ENCODE data around the gene ADAMTS2.

ADAMTS2 gene

GRCh38 chr5:179220716-179221115 lies 124.5 kb downstream of the ADAMTS2 start:
- no peak for ATAC-seq (ENCODE audit: low read depth)
- H3K27me3 ChIP-seq (ENCODE audit: insufficient read depth, poor library complexity, severe bottlenecking): no peaks in the 10 kb centered on the region
- no peak overlapping the region for H3K4me3 ChIP-seq (ENCODE audit: severe bottlenecking)
- no peak for TF ChIP-seq CTCF (IDR thresholded peaks at IDR 0.05; ENCODE audit: poor library complexity, severe bottlenecking)
- no peaks in the 10 kb centered on the region for H3K36me3 ChIP-seq (ENCODE audit: low read depth)
- peaks cover 11% of the 10 kb centered on the region for H3K9me3 ChIP-seq (ENCODE audit: severe bottlenecking)
- no peaks in the 10 kb centered on the region for H3K4me1 ChIP-seq (ENCODE audit: insufficient read depth, poor library complexity, severe bottlenecking)
- DNase-seq (ENCODE audit: low spot score): no peak
- H3K27ac ChIP-seq (ENCODE audit: poor library complexity, severe bottlenecking): no peak overlapping the region

- no peak for TF ChIP-seq CTCF (IDR thresholded peaks at IDR 0.05; ENCODE audit: poor library complexity, severe bottlenecking)
- Histone ChIP-seq H3K27ac (ENCODE audit: poor library complexity, severe bottlenecking) (no peak overlapping the region), H3K27me3 (ENCODE audit: insufficient read depth, poor library complexity, severe bottlenecking) (no peaks in the 10 kb centered on the region), H3K4me1 (ENCODE audit: insufficient read depth, poor library complexity, severe bottlenecking) (no peaks in the 10 kb centered on the region), H3K4me3 (ENCODE audit: severe bottlenecking) (no peak overlapping the region), H3K36me3 (ENCODE audit: low read depth) (no peaks in the 10 kb centered on the region), H3K9me3 (ENCODE audit: severe bottlenecking) (peaks cover 16% of the 10 kb centered on the region)
- DNase-seq (ENCODE audit: low spot score) (no peak), ATAC-seq (ENCODE audit: low read depth) (no peak)
These were observed 125.3 kb downstream of the ADAMTS2 start for GRCh38 chr5:179219661-179220620.

- Histone ChIP-seq H3K4me3 (ENCODE audit: severe bottlenecking) (no peak overlapping the region), H3K27ac (ENCODE audit: poor library complexity, severe bottlenecking) (no peak overlapping the region), H3K36me3 (ENCODE audit: low read depth) (no peaks in the 10 kb centered on the region), H3K9me3 (ENCODE audit: severe bottlenecking) (peaks cover 16% of the 10 kb centered on the region), H3K27me3 (ENCODE audit: insufficient read depth, poor library complexity, severe bottlenecking) (no peaks in the 10 kb centered on the region), H3K4me1 (ENCODE audit: insufficient read depth, poor library complexity, severe bottlenecking) (no peaks in the 10 kb centered on the region)
- DNase-seq (ENCODE audit: low spot score): no peak
- no peak for ATAC-seq (ENCODE audit: low read depth)
- TF ChIP-seq CTCF (IDR thresholded peaks at IDR 0.05; ENCODE audit: poor library complexity, severe bottlenecking): no peak
These were observed 126.3 kb downstream of the ADAMTS2 start for GRCh38 chr5:179218943-179219330.

- no peak for DNase-seq (ENCODE audit: low spot score)
- H3K4me3 ChIP-seq (ENCODE audit: severe bottlenecking): no peak overlapping the region
- TF ChIP-seq CTCF (IDR thresholded peaks at IDR 0.05; ENCODE audit: poor library complexity, severe bottlenecking): no peak
- peaks cover 14% of the 10 kb centered on the region for H3K9me3 ChIP-seq (ENCODE audit: severe bottlenecking)
- no peaks in the 10 kb centered on the region for H3K27me3 ChIP-seq (ENCODE audit: insufficient read depth, poor library complexity, severe bottlenecking)
- H3K4me1 ChIP-seq (ENCODE audit: insufficient read depth, poor library complexity, severe bottlenecking): no peaks in the 10 kb centered on the region
- no peaks in the 10 kb centered on the region for H3K36me3 ChIP-seq (ENCODE audit: low read depth)
- H3K27ac ChIP-seq (ENCODE audit: poor library complexity, severe bottlenecking): no peak overlapping the region
- ATAC-seq (ENCODE audit: low read depth): no peak
These were observed 127.0 kb downstream of the ADAMTS2 start for GRCh38 chr5:179217956-179218942.

All from RWPE2 (cell line).